Fibroblast of gingiva (primary cell): ENCODE results near the gene HSPE1.
A peak's percentile ranks its signal among the peaks of the same experiment; 100 is the strongest.
"Not testable (repeated sequence)": the region's sequence is repeated elsewhere in the genome, so short reads cannot be mapped to it uniquely, and the experiment has no call there.

Experiments
- DNase-seq: peaks from one replicate; pipeline ENCODE4 v3.0.0-alpha.2; 2011; ENCODE audit warnings: low read depth

The HSPE1 gene

DNA sequence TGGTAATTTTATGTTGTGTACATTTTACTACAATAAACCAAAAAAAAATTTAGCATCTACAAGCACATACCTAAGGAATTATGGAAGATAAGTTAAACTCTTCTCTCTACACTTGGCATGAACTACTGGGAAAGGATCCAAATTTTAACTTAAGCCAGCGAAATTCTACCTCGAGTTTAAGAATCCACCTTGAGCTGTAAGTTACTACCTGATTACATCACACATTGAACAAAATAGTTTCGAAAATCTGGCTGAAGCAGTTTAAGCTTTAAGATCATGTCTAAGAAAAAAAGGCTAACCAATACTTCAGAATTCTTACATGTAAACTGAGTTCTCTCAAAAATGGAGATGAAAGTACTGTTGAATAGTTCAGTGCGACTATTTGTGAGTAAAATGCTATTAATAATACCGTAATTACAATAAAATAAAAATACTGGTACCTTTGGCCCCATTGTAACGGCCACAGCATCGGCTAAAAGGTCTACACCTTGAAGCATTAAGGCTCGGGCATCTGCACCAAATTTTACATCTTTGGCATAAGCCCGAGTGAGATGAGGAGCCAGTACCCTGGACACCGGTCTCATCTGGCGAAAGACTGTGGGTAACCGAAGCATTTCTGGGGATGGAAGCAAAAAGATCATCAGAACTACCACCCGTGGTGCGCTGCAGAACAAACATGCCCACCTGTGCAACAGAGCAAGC is 1.8 kb upstream of the HSPE1 start:
- DNase-seq = no peak

DNA sequence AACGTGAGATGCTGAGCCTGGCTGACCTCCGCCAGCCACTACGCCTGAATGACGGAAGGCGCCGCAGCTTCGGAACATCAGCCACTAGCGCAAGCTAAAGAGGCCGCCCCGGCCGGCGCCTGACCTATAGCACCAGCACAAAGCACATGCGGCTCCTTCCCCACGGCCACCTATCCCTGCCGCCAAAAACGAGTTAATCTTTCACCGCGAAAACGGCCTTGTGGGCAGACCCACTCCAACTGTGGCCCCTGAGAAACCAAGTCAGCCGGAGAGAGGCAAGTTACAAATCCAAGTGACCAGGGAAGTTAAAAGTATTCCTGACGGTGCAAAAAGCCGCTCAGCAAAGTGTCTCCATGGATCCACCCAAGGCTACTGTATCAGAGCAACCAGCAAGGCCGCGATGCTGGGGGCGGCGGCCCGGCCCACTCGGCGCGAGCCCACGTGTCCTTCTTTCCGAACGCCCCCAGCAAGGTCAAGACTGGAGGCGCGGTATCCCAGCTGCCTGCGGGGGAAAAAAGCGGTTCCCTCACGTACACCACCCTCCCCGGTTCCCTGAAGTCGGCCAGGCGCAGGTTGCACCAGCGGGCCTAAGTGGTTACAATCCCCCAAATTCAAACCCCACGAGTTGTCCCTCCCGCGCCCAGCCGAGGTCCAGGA is 1.1 kb upstream of the HSPE1 start:
- DNase-seq = peak; percentile 42

DNA sequence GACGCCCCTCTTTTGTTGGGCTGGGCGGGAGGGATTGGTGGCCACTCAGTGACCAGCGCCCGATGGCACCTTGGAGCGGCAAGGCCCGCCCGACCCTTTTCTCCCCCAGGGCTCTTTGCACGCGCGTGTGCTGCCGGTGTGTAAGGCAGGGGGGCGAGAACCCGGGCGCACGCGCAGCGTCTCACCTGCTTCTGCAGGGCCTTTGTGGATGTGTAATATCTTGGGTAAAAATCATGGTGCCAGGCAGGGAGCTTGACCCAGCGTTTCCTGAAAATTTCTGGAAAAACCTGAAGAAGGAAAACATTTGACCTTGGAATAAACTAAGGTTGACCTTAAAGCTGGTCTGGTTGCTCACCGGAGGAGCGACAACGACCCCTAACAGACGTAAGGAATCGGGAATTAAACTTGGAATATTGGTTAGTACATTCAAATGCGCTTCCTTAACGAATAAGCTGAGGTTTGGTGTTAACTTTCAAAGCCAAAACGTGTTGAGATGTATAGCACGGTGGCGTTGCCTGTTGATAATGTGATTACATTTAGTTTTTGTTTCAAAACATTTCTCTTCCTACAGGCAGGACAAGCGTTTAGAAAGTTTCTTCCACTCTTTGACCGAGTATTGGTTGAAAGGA is 438 bp downstream of the HSPE1 start:
- DNase-seq = no peak

DNA sequence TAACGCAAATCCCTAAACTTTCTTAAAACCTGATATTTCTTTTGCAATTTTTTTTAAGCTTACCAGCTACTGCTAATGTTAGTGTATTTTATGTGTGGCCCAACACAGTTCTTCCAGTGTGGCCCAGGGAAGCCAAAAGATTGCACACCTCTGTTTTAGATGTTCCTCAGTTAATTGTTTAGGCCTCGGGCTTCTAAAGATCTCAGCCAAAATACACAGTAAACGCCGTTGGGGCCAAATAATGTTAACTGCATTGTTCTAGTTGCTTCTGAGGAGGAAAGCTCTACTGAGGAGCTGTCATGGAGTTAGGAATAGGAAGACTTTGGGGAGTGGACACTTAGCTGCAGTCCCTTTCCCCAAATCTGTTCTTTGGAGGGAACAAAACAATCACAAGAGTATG is 2.0 kb downstream of the HSPE1 start:
- no peak for DNase-seq

- DNase-seq = no peak
Measured at GRCh38 chr2:197502685-197503084, 2.5 kb downstream of the HSPE1 start.

DNA sequence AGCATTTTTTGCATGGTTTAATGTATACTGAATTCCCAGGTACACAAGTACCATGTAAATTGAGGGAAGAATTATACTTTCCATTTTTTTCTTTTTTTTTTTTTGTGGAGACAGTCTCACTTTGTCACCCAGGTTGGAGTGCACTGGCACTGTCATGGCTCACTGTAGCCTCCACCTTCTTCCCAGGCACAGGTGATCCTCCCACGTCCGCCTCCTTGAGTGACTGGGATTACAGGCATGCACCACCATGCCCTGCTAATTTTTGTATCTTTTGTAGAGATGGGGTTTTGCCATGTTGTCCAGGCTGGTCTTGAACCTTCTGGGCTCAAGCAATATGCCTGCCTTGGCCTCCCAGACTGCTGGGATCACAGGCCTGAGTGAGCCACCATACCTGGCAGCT is 3.8 kb downstream of the HSPE1 start:
- no peak for DNase-seq

- DNase-seq = no peak
Measured at GRCh38 chr2:197504512-197504911, 4.3 kb downstream of the HSPE1 start.

DNA sequence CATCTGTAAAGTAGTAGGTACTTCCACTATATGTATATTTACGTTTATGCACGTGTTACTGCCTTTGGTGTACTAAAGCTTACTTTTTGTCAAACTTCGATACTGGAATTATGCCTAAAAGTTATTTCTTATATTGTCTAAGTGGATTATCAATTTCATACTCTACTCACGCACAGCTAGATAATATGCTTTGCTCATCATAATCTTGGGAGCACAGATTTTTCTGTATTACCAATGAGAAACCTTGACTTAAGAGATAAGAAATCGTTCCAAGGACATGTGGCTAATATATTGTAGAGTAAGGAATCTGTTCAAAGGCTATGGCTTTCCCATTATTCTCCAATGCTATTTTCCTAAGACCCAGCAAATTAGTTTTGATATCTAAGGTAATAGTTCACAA is 6.5 kb downstream of the HSPE1 start:
- no peak for DNase-seq

GRCh38 chr2:197513915-197514314 is 13.7 kb downstream of the HSPE1 start:
- DNase-seq = no peak

GRCh38 chr2:197514754-197515153 is 14.6 kb downstream of the HSPE1 start:
- no peak for DNase-seq

DNA sequence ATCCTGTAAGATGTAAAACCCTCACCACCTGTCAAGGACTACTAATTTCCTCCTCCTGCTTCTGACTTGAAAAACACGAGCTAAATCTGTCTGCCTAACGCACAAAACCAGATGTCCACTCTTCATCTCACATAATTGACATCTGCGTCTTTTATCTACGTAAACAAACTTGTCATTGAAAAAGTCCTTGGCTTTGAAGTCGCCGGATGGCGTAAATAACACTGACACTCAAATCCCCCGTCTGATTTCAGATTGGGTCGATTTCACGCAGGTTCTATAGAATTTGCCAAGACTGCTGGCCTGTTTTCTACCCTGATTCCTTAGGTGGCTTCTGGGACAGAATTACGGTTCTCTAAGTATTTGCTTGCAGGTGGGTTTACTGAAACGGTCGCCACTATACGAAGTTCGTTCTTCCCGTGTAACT is 15.1 kb downstream of the HSPE1 start:
- DNase-seq = peak; percentile 2

- peak; percentile 95 for DNase-seq
Measured at GRCh38 chr2:197515739-197516392, 15.7 kb downstream of the HSPE1 start, which contains the start of gene MOB4. Gene MOB4 (plus strand): TSS chr2:197516066. CDS start chr2:197516087, 21 bp downstream.

- peak; percentile 7 for DNase-seq
Measured at GRCh38 chr2:197516393-197516761, 16.2 kb downstream of the HSPE1 start.

DNA sequence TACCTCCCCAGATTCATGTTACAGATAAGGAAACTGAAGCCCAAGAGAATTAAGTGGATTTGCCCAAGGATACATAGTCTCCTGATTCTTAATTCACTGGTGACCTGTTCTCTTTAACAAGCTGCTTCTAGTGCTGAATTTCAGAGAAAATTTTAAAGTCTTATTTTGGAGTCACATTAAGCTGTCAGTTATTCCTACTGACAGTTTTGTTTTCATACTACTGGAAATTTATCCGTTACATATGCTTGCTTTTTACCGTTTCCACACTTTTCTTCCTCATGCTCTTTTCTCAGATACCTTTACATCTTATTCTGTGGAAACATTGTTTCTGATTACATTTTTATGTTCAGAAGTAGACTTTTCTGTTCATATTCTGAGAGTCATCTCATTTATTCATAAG is 17.0 kb downstream of the HSPE1 start:
- no peak for DNase-seq

- peak; percentile 43 for DNase-seq
Measured at GRCh38 chr2:197538412-197538811, 38.2 kb downstream of the HSPE1 start.

DNA sequence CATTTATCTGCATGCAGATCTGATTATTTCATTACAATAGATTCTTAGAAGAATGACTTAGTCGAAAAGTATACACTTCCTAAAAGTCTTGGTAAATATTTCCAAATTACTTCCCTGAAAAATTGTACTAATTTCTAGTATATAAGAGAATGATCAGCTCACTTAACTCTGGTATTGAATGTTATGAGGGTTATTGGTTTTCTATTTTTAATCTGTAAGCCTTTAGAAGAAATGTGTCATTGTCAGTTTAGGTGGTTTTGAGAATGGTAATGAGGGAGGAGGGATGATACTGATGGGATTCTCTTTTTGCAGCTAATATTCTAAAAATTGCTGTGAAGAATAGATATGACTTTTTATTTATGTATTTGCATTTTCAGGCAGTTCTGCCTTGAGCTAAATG is 39.6 kb downstream of the HSPE1 start:
- DNase-seq = no peak

- no peak for DNase-seq
Measured at GRCh38 chr2:197543206-197543605, 43.0 kb downstream of the HSPE1 start.

- DNase-seq = no peak
Measured at GRCh38 chr2:197547163-197547900, 47.2 kb downstream of the HSPE1 start.

GRCh38 chr2:197548582-197548981 is 48.4 kb downstream of the HSPE1 start:
- DNase-seq = no peak

DNA sequence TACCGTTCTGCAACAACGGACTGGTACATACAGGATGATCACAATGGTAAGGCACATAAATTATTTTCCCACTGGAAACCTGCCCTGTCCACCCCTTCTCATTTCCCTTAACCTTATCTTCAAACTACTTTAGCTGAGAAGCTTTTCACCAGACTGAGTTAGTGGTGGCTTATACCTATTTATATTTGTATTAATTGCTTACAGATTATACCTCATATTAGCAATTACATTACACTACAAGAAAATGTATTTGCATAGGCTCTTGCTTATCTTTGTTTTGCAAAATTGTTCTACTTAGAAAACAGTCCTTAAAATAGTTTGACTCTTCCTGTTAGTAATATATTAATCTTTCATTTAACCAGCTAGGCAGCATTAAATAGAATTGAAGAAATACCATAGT is 51.1 kb downstream of the HSPE1 start:
- DNase-seq = not testable (repeated sequence)
